AG08396 (cell line): ENCODE results near the gene HACD2.

Source experiments
- DNase-seq: peaks from one replicate; pipeline ENCODE4 v3.0.0; 2012; ENCODE audit warnings: low spot score, mixed read lengths

The HACD2 gene

GRCh38 chr3:123481722-123482457, 103.0 kb downstream of the HACD2 start:
- DNase-seq = no peak

DNA sequence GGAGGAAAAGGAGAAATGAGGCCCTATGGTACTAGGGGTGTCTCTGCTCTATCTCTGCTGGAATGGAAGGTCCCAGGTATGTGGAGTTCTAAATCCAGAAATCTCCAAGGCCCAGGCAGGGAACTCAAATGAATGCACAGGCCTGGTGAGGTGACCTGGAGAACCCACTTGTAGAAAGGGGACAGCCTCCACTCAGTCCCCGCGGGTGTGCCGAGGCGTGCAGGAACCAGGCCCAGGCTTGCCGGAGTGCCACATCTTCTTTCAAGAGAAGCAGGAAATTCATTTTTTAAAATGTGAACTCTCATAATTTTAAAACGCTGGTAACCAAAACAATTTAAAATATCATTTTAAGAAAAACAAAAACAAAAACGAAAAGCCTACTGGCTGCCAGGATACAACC, 103.8 kb downstream of the HACD2 start:
- no peak for DNase-seq

GRCh38 chr3:123480428-123480827, 104.4 kb downstream of the HACD2 start:
- no peak for DNase-seq

DNA sequence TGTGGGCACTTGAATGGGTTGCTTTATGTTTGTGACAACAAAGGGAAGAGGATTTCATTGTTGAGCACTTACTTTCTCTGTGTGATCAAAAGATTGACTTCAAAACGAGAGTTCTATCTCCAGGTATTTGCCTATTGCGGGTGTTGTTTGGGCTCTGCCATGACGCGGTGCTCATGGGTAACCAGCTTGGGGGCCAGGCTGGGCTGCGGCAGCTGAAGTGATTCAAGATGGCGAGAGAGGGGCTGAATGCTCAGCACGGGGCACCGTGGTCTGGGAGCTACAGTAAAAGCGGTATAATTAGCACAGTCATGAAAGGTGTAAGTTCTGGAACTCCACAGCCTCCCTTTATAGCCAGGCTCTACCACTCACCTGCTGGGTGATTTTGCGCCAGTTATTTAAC, 105.0 kb downstream of the HACD2 start:
- DNase-seq = no peak

DNA sequence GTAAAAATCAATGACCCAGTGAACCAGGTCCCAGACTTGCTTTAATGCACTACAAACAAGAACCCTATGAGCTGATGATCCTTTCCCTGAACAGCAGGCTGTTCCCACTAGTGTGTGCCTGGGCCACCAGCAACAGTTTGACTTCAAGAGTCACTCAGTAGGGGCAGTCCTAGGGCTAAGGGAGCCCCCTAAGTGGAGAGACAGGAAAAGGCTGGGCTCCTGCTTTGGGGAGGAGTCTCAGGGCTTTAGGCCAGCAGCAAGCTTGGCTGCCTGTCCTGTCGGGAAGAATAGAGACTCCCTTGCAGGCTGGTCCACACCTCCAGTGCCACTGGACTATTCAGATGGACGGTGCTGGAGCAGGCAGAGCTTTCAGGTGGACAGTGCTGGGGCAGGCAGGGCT, 106.5 kb downstream of the HACD2 start:
- no peak for DNase-seq

DNA sequence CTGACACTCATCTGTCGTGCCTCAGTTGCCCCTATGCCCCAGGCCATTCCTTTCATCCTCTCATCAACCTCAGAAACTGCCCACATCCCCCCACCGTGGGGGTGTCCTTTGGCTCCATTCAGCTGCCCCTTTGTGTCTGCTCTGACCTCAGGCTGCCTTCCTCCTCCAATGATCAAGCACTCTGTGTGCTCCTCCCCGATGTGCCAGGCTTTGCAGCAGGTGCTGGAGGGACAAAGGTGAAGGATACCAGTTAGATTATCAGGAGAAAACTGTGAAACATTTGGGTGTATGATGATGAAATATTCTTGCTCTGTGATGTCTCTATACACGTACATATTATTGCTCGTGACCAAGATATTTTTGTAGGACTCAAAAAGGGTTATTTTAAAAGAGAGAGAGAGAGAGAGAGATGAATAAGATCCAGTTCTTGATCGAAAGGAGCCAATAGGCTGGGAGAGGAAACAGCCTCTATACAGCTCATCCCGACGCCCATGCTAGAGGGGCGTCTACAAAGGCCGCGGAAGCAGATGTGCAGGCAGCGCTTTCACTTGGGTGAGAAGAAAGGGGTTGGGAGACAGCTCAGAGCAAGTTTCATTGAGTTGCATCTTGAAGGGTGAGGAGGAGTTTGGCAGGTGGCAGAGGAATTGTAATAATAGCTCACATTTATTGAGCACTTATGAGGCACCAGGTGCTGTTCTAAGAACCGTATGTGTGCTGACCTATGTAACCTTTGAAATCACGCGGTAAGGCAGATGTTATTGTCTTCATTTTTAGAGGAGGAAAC, 107.7 kb downstream of the HACD2 start:
- no peak for DNase-seq

- DNase-seq = no peak
Observed at GRCh38 chr3:123475786-123476185, 109.1 kb downstream of the HACD2 start.

DNA sequence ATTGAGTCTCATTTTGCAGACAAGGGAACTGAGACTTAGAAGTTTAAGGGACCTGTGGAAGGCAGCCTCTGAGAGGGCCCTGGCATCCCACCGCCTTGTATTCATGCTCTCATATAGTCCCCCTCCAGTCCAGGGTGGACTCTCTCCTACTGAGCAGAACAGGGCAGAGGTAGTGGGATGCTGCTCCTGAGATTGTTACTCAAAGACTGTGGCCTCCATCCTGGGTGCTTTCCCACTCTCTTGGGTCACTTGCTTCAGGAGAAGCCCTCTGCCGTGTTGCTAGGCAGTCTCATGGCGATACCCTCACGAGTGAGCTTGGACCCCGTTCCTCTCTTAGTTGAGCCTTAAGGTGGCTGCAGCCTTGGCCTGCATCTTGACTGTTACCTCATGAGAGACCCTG, 113.7 kb downstream of the HACD2 start:
- DNase-seq = no peak

- DNase-seq = no peak
Observed at GRCh38 chr3:123469323-123469995, 115.4 kb downstream of the HACD2 start.

GRCh38 chr3:123467046-123467445, 117.8 kb downstream of the HACD2 start:
- no peak for DNase-seq

DNA sequence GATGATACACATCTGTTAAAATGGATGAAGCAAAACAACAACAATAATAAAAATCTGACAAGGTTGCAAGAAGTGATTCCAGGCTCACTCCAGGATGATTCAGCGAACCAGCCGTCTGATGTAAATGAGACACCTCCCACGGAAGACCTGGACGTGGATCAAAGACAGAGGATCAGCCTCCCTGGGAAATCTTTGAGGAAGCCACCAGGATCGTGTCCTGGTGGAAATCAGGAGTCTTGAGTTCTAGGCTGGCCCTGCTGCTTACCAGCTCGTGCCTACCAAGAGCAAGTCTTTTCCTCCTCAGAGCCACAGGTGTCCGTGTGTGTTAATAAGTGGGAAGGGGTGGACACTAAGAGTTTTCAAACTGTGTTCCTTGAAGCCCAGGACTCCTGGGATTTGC, 120.6 kb downstream of the HACD2 start:
- DNase-seq = no peak

- DNase-seq = no peak
Observed at GRCh38 chr3:123459862-123460261, 125.0 kb downstream of the HACD2 start.

GRCh38 chr3:123458255-123458654, 126.6 kb downstream of the HACD2 start:
- DNase-seq = no peak

DNA sequence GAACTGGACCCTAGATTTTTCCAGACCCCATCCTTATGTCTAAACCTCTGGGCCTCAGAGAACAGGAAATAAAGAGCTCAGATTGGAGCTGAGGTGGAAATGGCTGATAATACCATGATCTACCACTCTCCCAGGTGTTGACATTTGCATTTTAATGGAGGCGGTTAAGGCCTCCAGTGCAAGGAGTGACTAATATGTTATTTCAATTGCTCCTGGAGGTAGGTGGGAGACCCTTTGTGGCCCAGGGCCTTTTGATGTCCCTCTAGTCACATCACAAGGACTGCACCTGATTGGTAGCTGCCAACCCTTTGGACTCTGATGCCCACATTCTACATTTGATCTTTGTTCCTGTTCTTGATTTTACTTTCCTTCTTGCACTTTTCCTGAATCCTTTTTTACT, 127.0 kb downstream of the HACD2 start:
- DNase-seq = no peak

DNA sequence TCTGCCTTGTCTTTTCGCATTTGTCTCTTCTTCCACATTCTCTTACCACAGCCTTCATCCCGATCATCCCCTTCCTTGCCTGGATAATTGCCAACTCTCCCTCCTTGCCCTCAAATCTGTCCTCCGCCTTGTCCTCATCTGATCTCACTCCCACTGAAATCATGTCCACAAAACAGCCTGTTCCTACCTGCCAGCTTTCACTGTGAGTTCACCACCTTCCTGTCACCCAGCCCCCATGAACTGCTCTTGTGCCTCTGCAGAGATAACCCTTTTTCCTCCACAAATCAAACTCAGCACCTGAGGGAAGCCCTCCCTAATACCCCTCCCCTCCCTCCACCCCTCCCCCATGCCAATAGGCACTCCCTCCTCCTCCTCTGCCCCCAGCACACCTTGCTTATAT, 131.2 kb downstream of the HACD2 start:
- DNase-seq = no peak

- DNase-seq = no peak
Observed at GRCh38 chr3:123451186-123451585, 133.7 kb downstream of the HACD2 start.

DNA sequence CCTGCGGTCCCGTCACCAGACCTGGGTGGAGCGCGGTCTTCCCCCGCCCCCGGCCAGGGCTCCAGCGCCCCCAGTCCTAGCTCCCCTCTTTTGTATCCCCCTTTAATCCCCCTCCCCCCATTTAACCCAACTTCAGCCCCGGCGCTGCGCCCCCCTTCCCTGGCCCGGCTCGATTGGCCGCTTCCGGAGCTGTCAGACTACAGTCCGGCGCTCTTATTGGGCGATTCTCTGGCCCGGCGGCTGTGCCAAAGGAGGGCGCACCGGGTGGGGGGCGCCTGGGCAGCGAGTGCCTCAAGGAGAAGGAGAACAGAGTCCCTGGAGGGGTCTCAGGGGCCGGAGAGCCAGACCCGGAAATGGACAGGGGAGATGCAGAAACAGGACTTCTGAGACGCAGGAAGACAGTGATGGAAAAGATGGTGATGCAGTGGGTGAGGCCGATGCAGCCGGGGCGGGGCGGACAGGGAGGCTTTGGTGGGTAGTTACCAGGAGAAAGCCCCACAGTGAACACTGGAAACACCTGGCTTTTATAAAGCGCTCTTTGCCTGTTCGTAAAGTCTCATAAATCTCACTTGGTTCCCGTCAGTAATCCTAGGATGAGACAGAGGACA, 134.8 kb downstream of the HACD2 start:
- no peak for DNase-seq

- DNase-seq = peak; percentile 72
Observed at GRCh38 chr3:123449102-123449996, 135.5 kb downstream of the HACD2 start.

DNA sequence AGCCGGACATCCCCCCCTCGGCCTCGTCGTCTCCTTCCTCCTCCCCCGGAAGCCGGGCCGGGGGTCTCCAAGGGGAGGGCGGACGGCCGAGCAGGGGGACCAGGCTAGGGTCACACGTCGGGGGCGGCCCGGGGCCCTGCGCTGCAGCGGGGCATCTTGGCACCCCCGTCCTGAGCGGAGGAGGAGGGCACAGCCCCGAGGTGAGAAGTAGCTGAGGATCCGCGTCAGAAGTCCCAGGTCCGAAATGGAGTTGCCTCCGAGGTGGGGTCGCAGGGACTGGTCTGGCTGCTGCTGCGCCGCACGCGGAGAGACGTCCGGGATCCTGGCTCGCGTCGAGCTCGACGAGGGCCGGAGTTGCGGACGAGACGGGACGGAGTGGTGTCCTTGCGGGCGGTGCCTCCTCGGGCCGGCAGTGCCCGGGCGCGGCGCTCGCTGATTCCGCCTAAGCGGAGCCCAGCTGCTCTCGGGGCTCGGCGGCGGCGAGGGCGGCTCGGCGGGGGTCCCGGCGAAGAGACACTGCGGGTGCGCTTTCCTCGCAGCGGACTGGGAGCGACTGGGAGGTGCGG, 136.2 kb downstream of the HACD2 start, which contains the start of gene ADCY5:
ADCY5 (minus strand) TSS at position 555 of the 566 bp plus-strand sequence; CDS start at position 10, 545 bp downstream.
- DNase-seq = peak; percentile 33

DNA sequence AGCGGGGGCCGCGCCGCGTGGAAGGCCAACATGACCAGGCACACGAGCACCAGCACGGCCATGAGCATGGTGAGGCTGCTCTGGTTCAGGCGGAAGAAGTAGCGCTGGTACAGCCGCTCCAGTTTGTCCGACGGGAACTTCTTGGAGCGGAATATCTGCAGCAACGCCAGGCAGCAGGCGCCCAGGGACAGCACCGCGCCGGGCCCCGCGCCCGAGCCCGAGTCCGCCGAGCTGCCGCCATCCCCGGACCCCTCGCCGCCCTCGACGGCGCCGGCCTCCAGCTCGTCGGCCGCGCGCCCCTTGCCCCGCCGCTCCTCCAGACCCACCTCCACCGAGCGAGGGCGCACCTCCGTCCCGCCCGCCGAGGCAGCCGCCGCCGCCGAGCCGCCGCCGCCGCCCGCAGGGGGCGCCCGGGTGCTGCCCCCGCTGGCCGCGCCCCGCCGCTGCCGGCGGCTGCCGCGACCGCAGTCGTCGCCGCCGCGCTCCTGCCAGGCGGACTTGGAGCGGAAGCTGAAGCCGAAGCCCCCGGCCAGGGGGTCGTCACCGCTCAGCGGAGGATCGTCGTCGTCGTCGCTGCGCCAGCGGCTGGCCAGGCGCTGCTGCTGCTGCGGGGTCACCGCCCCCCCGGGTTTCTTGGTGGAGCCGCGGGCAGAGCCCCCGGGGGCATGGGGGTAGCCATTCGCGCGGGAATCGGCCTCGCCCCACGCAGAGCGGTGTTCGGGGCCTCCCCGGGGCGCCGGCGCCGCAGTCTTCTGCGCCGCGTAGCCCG, 136.9 kb downstream of the HACD2 start:
- no peak for DNase-seq
